ENCODE data around the gene EPB41L5. TPM values are rescaled to one million over a fixed set of nuclear protein-coding genes. Genes with fewer than 3 reads are reported as not detected.

The EPB41L5 gene
- total and polyA plus RNA-seq, 2 donors (not counting 3 experiments of a cell fraction or from before 2014, with no cell fraction given): 8.4 to 13.6 TPM

GRCh38 chr2:120132190-120132589 lies 119.3 kb downstream of the EPB41L5 start:
- Histone ChIP-seq H3K4me1 (ENCODE audit: control insufficient read depth, extremely low read depth, insufficient read depth, low read length) (peaks cover 37% of the 10 kb centered on the region), H3K9ac (replicated peaks; ENCODE audit: extremely low read depth, insufficient read depth, low read length) (peak overlapping the region; percentile 60), H3K79me2 (ENCODE audit: control insufficient read depth, insufficient read depth, low read length) (no peaks in the 10 kb centered on the region), H3K4me3 (replicated peaks in 1 of 3; ENCODE audit: insufficient read depth in 1 of 3, low read depth in 1 of 3, low read length in 3 of 3) (no peak overlapping the region), H2AFZ (ENCODE audit: low read depth, low read length) (no peak overlapping the region), H3K27ac (ENCODE audit: insufficient read depth, low read depth, low read length) (peak overlapping the region; percentile 82), H3K9me3 (replicated peaks; ENCODE audit: control insufficient read depth, insufficient read depth, low read length) (no peaks in the 10 kb centered on the region), H3K36me3 (ENCODE audit: control insufficient read depth in 2 of 2, extremely low read depth in 1 of 2, insufficient read depth in 2 of 2, low read length in 2 of 2) (no peaks in the 10 kb centered on the region), H3K9me1 (replicated peaks; ENCODE audit: control insufficient read depth, extremely low read depth, insufficient read depth, low read length) (no peaks in the 10 kb centered on the region), H4K20me1 (replicated peaks; ENCODE audit: control insufficient read depth, extremely low read depth, insufficient read depth, low read length) (no peaks in the 10 kb centered on the region), H3K4me2 (ENCODE audit: insufficient read depth, low read length) (peak overlapping the region; percentile 84), H3K27me3 (ENCODE audit: control insufficient read depth in 2 of 2, insufficient read depth in 2 of 2, low read length in 2 of 2) (no peaks in the 10 kb centered on the region)
- DNase-seq (ENCODE audit: low read depth, low spot score) (peak; percentile 94), FAIRE-seq (peak; percentile 93)
- dilution Hi-C loops (cut with MboI; ENCODE audit: extremely low pct_ligation_motif_present, low sequenced_read_pairs) (no loop called here), intact Hi-C loops (cut with micrococcal nuclease) (loop anchor here (1.0 to 2.0 kb wide), 3 partner anchors 24 to 487 kb away; no protein-coding TSS in a partner anchor)
- CTCF ChIA-PET: interaction anchor here (0.7 to 7.9 kb wide), 17 partner anchors 15 to 429 kb away, joined by 3 to 93 read pairs (median 4); no protein-coding TSS in a partner anchor
- BruUV-seq (replicated peaks): no TSS peak
- no peak for TF ChIP-seq MAX (IDR thresholded peaks at IDR 0.05; ENCODE audit: insufficient read depth, insufficient read length)
- no peak for TF ChIP-seq CTCF (IDR thresholded peaks at IDR 0.05; ENCODE audit: extremely low read depth in 1 of 2, insufficient read depth in 1 of 2, low read depth in 1 of 2, low read length in 2 of 2)
- peak; percentile 84 for TF ChIP-seq GATA2 (IDR thresholded peaks at IDR 0.05; ENCODE audit: insufficient read depth, insufficient read length, low read depth, low read length)
- peak; percentile 58 for TF ChIP-seq POLR2A (IDR thresholded peaks at IDR 0.05; ENCODE audit: low read depth, low read length)
- TF ChIP-seq JUN (IDR thresholded peaks at IDR 0.05; ENCODE audit: borderline replicate concordance, insufficient read depth, insufficient read length, low read depth): peak; percentile 59
- no peak for TF ChIP-seq MYC (IDR thresholded peaks at IDR 0.05; ENCODE audit: low read depth, low read length)
- no peak for TF ChIP-seq EZH2 (IDR thresholded peaks at IDR 0.05; ENCODE audit: borderline replicate concordance, low read depth, low read length, severe bottlenecking)
- TF ChIP-seq POLR2AphosphoS5 (IDR thresholded peaks at IDR 0.05; ENCODE audit: insufficient read depth, low read depth, low read length): peak; percentile 46
- TF ChIP-seq FOS (IDR thresholded peaks at IDR 0.05; ENCODE audit: borderline replicate concordance, insufficient read depth, low read length): peak; percentile 84
- POLR2A ChIA-PET: interaction anchor here (0.6 to 1.3 kb wide), 3 partner anchors 24 to 415 kb away, joined by 3 to 6 read pairs (median 3); no protein-coding TSS in a partner anchor
